ENCODE results near the gene AIFM1.

DNA sequence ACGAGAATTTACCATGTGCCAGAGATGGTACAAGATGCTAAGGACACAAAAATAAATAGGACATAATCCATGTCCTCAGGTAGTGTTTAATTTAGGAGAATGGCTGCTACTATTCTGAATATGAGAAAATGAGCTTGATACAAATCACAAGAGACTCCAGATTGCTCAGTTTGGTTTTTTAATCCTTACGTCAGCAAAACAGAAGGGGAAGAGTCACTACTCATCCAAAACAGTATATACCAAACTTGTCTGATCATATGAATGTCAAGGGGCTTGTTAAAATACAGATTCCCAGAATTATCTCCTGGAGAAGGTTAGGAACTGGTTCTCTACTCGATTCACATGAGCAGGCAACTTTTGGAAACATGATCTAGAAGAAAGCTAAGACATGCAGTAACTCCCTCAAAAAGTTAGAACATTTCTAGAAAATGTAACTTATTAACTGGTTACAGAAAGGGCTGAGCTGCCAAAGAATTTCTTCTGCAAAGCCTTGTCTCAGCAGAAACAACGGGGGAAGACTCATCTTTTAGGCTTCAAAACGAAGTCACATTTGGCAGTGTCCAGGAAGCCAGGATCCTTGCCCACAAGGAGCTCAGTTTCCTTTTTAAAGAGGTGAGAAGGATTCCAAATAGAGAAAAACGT is 3.4 kb downstream of the AIFM1 start:
- TF ChIP-seq, protein P1, sequence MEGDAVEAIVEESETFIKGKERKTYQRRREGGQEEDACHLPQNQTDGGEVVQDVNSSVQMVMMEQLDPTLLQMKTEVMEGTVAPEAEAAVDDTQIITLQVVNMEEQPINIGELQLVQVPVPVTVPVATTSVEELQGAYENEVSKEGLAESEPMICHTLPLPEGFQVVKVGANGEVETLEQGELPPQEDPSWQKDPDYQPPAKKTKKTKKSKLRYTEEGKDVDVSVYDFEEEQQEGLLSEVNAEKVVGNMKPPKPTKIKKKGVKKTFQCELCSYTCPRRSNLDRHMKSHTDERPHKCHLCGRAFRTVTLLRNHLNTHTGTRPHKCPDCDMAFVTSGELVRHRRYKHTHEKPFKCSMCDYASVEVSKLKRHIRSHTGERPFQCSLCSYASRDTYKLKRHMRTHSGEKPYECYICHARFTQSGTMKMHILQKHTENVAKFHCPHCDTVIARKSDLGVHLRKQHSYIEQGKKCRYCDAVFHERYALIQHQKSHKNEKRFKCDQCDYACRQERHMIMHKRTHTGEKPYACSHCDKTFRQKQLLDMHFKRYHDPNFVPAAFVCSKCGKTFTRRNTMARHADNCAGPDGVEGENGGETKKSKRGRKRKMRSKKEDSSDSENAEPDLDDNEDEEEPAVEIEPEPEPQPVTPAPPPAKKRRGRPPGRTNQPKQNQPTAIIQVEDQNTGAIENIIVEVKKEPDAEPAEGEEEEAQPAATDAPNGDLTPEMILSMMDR (conservative IDR thresholded peaks at IDR 0.05; ENCODE audit: low read depth, low read length), result no peak
- no peak for TF ChIP-seq EZH2 (IDR thresholded peaks at IDR 0.05; ENCODE audit: borderline replicate concordance, low read depth, low read length, poor library complexity, severe bottlenecking)
